Stimulated activated naive CD8-positive, alpha-beta T cell treated with anti-CD3 and anti-CD28 coated beads, Interleukin-15, Interleukin-2, amounts not matched to agents 100 ng/mL and 50 ng/mL, for 24 hours (primary cell): Measurements from ENCODE around the gene OR5K4.

ENCODE experiments used
- H3K27ac Mint-ChIP-seq: one replicate; pipeline ENCODE4 v1.8.0; 2021; ENCODE audit warnings: mild to moderate bottlenecking, mixed read lengths
- H3K27me3 Mint-ChIP-seq: one replicate; pipeline ENCODE4 v1.8.0; 2021; ENCODE audit warnings: mixed read lengths
- H3K36me3 Mint-ChIP-seq: one replicate; pipeline ENCODE4 v1.8.0; 2021; ENCODE audit warnings: low read depth, mixed read lengths
- H3K4me1 Mint-ChIP-seq: one replicate; pipeline ENCODE4 v1.8.0; 2021; ENCODE audit warnings: low read depth, mixed read lengths
- H3K4me3 Mint-ChIP-seq: one replicate; pipeline ENCODE4 v1.8.0; 2021; ENCODE audit warnings: mild to moderate bottlenecking, mixed read lengths
- H3K9me3 Mint-ChIP-seq: one replicate; pipeline ENCODE4 v1.8.0; 2021; ENCODE audit warnings: mixed read lengths

The OR5K4 gene, protein sequence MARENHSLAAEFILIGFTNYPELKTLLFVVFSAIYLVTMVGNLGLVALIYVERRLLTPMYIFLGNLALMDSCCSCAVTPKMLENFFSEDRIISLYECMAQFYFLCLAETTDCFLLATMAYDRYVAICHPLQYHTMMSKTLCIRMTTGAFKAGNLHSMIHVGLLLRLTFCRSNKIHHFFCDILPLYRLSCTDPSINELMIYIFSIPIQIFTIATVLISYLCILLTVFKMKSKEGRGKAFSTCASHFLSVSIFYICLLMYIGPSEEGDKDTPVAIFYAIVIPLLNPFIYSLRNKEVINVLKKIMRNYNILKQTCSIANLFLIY

DNA sequence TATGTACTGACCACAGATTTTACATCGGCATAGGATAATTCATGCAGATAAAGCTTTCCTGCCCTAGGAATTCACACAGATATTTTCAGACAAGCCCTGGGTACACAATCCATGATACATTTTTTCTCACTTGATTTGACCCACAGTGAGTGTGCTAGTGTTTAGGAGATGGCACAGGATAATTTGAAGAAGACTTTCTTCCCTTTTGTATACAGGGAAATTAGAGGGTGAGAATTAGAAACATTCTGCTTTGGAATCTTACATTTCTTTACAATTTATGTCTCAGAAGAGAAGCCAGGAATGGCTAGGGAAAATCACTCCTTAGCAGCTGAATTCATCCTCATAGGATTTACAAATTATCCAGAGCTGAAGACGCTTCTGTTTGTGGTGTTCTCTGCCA lies at the start of gene OR5K4:
Gene OR5K4 (plus strand): TSS at position 301 of the 400 bp plus-strand sequence. CDS start 0 bp downstream, at position 301.
- H3K9me3 Mint-ChIP-seq, result no peaks in the 10 kb centered on the region
- H3K27ac Mint-ChIP-seq, result no peak within 1 kb of the TSS
- no peak within 1 kb of the TSS for H3K4me3 Mint-ChIP-seq
- peaks cover 4% of the 10 kb centered on the region for H3K27me3 Mint-ChIP-seq
- no peaks in the 10 kb centered on the region for H3K36me3 Mint-ChIP-seq
- no peaks in the 10 kb centered on the region for H3K4me1 Mint-ChIP-seq

DNA sequence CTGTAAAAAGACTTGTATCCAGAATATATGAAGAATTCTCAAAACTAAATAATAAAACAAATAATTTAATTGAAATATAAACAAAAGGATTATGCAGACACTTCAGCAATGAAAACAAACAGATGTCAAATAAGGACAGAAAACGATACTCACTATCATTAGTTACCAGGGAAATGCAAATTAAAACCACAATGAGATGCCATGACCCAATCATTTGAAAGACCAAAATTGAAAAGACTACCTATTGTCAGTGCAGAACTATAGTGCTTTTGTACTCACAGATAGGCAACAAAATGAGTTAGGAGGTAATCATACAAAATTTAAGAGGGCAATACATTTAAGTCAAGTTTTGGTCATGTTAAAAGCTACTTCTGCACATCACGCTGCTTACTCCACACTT lies 31.6 kb upstream of the OR5K4 start:
- Mint-ChIP-seq H3K4me1 (no peaks in the 10 kb centered on the region), H3K36me3 (no peaks in the 10 kb centered on the region), H3K27ac (no peak overlapping the region), H3K27me3 (peaks cover 9% of the 10 kb centered on the region), H3K9me3 (no peaks in the 10 kb centered on the region), H3K4me3 (no peak overlapping the region)

GRCh38 chr3:98322686-98323085 lies 31.0 kb upstream of the OR5K4 start:
- no peak overlapping the region for H3K27ac Mint-ChIP-seq
- H3K4me1 Mint-ChIP-seq, result no peaks in the 10 kb centered on the region
- peaks cover 13% of the 10 kb centered on the region for H3K27me3 Mint-ChIP-seq
- H3K4me3 Mint-ChIP-seq, result no peak overlapping the region
- no peaks in the 10 kb centered on the region for H3K36me3 Mint-ChIP-seq
- no peaks in the 10 kb centered on the region for H3K9me3 Mint-ChIP-seq

- Mint-ChIP-seq H3K27ac (no peak overlapping the region), H3K27me3 (peaks cover 17% of the 10 kb centered on the region), H3K36me3 (no peaks in the 10 kb centered on the region), H3K4me3 (no peak overlapping the region), H3K4me1 (no peaks in the 10 kb centered on the region), H3K9me3 (no peaks in the 10 kb centered on the region)
Observed at GRCh38 chr3:98323425-98323824, 30.2 kb upstream of the OR5K4 start.

GRCh38 chr3:98325055-98325454 lies 28.6 kb upstream of the OR5K4 start:
- Mint-ChIP-seq H3K27me3 (peaks cover 22% of the 10 kb centered on the region), H3K36me3 (no peaks in the 10 kb centered on the region), H3K9me3 (no peaks in the 10 kb centered on the region), H3K4me1 (no peaks in the 10 kb centered on the region), H3K27ac (no peak overlapping the region), H3K4me3 (no peak overlapping the region)

- H3K4me1 Mint-ChIP-seq, result no peaks in the 10 kb centered on the region
- H3K36me3 Mint-ChIP-seq, result no peaks in the 10 kb centered on the region
- H3K4me3 Mint-ChIP-seq, result no peak overlapping the region
- H3K27me3 Mint-ChIP-seq, result peaks cover 28% of the 10 kb centered on the region
- H3K9me3 Mint-ChIP-seq, result no peaks in the 10 kb centered on the region
- H3K27ac Mint-ChIP-seq, result no peak overlapping the region
Observed at GRCh38 chr3:98326105-98326893, 27.4 kb upstream of the OR5K4 start.

GRCh38 chr3:98326945-98327344 lies 26.7 kb upstream of the OR5K4 start:
- Mint-ChIP-seq H3K9me3 (no peaks in the 10 kb centered on the region), H3K4me1 (no peaks in the 10 kb centered on the region), H3K4me3 (no peak overlapping the region), H3K27ac (no peak overlapping the region), H3K36me3 (no peaks in the 10 kb centered on the region), H3K27me3 (peaks cover 28% of the 10 kb centered on the region)

- H3K27ac Mint-ChIP-seq, result no peak overlapping the region
- H3K36me3 Mint-ChIP-seq, result no peaks in the 10 kb centered on the region
- no peaks in the 10 kb centered on the region for H3K4me1 Mint-ChIP-seq
- peaks cover 34% of the 10 kb centered on the region for H3K27me3 Mint-ChIP-seq
- no peaks in the 10 kb centered on the region for H3K9me3 Mint-ChIP-seq
- no peak overlapping the region for H3K4me3 Mint-ChIP-seq
Observed at GRCh38 chr3:98328933-98329332, 24.7 kb upstream of the OR5K4 start.

DNA sequence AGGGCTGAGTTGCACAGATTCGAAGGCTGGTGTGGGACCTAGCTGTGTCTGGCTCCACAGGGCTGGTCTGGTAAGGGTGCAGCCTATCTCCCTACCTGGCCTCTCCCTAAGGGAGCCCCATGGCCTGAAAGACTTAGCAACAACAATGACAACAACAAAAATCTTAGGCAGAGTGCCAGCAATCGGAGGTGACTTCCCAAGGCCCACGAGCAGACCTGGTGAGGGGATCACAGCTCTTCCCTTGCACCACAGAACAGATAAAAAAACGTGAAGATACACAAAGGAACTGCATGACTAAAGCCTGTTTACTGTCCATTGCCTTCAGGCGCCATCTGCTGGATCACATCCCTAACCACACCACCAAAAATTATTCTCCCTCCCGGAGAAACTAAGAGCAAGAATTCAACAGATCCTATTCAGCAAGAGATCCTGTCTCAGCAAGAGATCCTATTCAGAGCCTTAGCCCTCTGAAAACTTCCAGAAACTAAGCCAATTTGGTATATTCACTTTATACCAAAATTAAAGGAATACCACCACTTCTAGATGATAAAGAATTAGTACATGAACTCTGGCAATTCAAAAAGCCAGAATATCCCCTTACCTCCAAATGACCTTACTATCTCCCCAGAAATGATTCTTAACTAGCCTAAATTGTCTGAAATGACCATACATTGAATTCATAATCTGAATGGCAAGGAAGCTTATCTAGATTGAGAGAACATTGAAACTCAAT lies 24.1 kb upstream of the OR5K4 start:
- H3K4me1 Mint-ChIP-seq, result no peaks in the 10 kb centered on the region
- no peaks in the 10 kb centered on the region for H3K9me3 Mint-ChIP-seq
- H3K4me3 Mint-ChIP-seq, result no peak overlapping the region
- no peak overlapping the region for H3K27ac Mint-ChIP-seq
- no peaks in the 10 kb centered on the region for H3K36me3 Mint-ChIP-seq
- peaks cover 40% of the 10 kb centered on the region for H3K27me3 Mint-ChIP-seq

GRCh38 chr3:98331329-98331728 lies 22.3 kb upstream of the OR5K4 start:
- Mint-ChIP-seq H3K27me3 (peaks cover 40% of the 10 kb centered on the region), H3K9me3 (no peaks in the 10 kb centered on the region), H3K4me1 (no peaks in the 10 kb centered on the region), H3K36me3 (no peaks in the 10 kb centered on the region), H3K4me3 (no peak overlapping the region), H3K27ac (no peak overlapping the region)

DNA sequence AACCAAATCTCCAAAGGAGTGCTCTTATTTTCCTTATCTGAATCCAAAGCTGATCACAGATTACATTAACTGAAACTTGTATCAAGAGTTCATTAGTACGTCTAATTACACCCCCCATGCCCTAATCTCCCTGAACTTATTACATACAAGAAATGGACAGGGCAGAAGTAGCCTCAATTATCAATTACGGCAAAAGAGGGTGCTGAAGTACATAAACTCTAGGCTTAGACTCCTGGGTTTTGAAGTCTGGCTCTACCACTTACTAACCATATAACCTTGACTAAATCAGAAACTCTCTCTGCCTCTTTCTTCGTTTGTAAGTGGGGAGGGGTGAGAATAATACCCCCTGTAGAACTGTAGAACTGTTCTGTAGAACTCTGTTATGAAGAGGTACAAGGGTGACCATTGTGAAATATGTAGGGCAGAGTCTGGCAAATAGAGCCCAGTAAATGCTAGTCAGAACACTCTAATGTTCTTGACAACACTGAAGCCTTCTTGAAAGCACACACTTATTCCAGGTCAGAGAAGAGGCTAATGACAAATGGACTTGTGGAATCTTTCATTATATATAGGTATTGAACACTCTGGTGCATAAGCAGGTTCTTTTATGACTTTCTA lies 19.6 kb upstream of the OR5K4 start:
- no peak overlapping the region for H3K27ac Mint-ChIP-seq
- no peaks in the 10 kb centered on the region for H3K9me3 Mint-ChIP-seq
- H3K27me3 Mint-ChIP-seq, result peaks cover 32% of the 10 kb centered on the region
- H3K36me3 Mint-ChIP-seq, result no peaks in the 10 kb centered on the region
- no peaks in the 10 kb centered on the region for H3K4me1 Mint-ChIP-seq
- no peak overlapping the region for H3K4me3 Mint-ChIP-seq

DNA sequence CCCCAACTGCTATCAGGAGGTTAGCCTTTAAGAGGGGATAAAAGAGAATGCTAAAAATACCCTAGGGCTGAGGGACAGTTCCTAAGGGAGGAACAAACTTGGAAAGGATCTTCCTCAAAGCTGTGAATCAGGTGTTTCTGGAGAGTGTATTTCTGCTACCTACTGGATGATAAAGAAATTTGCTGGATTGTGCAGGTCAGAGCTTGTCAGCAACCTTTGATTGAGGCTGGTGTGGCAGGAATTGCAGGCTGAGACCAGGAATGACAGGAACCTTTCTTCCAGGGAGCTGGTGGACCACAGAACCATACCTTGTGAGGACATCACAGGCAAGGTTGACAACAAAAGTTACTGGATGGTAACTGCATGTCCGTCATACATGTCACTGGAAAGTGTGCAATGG lies 14.6 kb upstream of the OR5K4 start:
- H3K4me1 Mint-ChIP-seq, result no peaks in the 10 kb centered on the region
- H3K27ac Mint-ChIP-seq, result no peak overlapping the region
- peaks cover 16% of the 10 kb centered on the region for H3K27me3 Mint-ChIP-seq
- H3K4me3 Mint-ChIP-seq, result no peak overlapping the region
- no peaks in the 10 kb centered on the region for H3K36me3 Mint-ChIP-seq
- H3K9me3 Mint-ChIP-seq, result no peaks in the 10 kb centered on the region

GRCh38 chr3:98341758-98342157 lies 11.9 kb upstream of the OR5K4 start:
- no peaks in the 10 kb centered on the region for H3K36me3 Mint-ChIP-seq
- no peak overlapping the region for H3K27ac Mint-ChIP-seq
- no peak overlapping the region for H3K4me3 Mint-ChIP-seq
- peaks cover 7% of the 10 kb centered on the region for H3K27me3 Mint-ChIP-seq
- no peaks in the 10 kb centered on the region for H3K9me3 Mint-ChIP-seq
- no peaks in the 10 kb centered on the region for H3K4me1 Mint-ChIP-seq

DNA sequence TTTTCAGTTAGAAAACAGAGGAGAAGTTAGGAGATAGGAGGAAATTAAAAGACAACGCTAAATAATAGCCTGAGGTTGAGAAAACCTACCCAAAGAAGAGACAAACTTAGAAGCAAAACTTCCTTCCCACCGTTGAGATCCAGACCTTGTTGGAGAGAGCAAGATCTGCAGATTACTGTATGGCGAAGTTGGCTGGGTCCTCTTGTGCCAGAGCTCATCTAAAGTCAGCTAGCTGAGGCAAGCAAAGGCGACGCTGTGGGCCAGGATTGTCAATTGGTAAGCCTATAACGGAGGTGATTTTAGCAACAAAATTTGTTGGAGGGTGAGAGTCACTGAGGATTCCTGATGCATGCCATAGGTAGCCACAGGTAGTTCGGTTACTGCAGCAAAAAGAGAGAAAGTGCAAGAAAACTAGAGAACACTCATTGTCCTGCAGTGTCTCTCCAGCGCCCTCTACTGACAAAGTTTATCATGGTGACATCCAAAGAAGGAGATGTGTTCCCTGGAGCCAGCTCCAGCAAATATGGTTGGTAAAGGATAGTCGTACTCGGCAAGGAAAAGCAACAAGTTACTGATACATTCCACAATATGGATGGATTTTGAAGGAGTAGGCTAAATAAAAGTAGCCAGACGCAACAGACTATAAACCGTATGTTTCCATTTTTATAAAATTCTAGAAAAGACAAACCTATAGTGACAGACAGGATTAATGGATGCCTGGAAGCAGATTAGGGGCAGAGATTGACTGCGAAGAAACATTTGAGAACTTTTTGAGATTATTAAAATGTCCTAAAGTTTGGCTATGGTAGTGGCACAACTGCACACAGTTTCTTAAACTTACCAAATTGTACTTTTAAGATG lies 9.8 kb upstream of the OR5K4 start:
- Mint-ChIP-seq H3K4me3 (no peak overlapping the region), H3K27ac (no peak overlapping the region), H3K4me1 (no peaks in the 10 kb centered on the region), H3K9me3 (no peaks in the 10 kb centered on the region), H3K27me3 (peaks cover 7% of the 10 kb centered on the region), H3K36me3 (no peaks in the 10 kb centered on the region)
